HepG2 (cell line): ENCODE measurements around the gene TEK.

ENCODE experiments used
- GABPB1 ChIP-seq: IDR thresholded peaks from 2 replicates; pipeline ENCODE4 v1.6.1; 2016; ENCODE audit warnings: mild to moderate bottlenecking, missing genetic modification reagents, moderate library complexity, missing compliant biosample characterization
- SUZ12 ChIP-seq: fragments of 150-350 bp; IDR thresholded peaks from 2 replicates; pipeline ENCODE4 v1.6.1; 2014; ENCODE audit warnings: low read depth, low read length
- TCF7L2 ChIP-seq: IDR thresholded peaks from 2 replicates; pipeline ENCODE4 v1.6.1; 2011; ENCODE audit warnings: mild to moderate bottlenecking, low read depth, low read length, moderate library complexity
- ZBTB26 ChIP-seq: IDR thresholded peaks from 2 replicates; pipeline ENCODE4 v1.6.1; 2016; ENCODE audit warnings: missing compliant biosample characterization, missing genetic modification reagents, borderline replicate concordance
- ZHX2 ChIP-seq, 2 experiments: sonication (generic) in 1 of 2; formaldehyde crosslinking in 1 of 2; IDR thresholded peaks; 2 replicates each; pipeline versions ENCODE4 v1.6.1 to v1.9.0; 2014 to 2022; ENCODE audit warnings: antibody characterized with exemption in 1 of 2, borderline replicate concordance in 1 of 2, inconsistent platforms in 1 of 2, low read depth in 1 of 2, missing genetic modification reagents in 1 of 2
- ZNF17 ChIP-seq: sonication (generic); formaldehyde crosslinking; IDR thresholded peaks from 2 replicates; pipeline ENCODE4 v1.5.0; 2020; ENCODE audit warnings: mild to moderate bottlenecking, missing genetic modification reagents
- ZNF232 ChIP-seq: sonication (generic); formaldehyde crosslinking; IDR thresholded peaks from 2 replicates; pipeline ENCODE4 v1.4.0; 2020; ENCODE audit warnings: missing genetic modification reagents, borderline replicate concordance
- ZNF274 ChIP-seq: sonication (generic); formaldehyde crosslinking; IDR thresholded peaks from 2 replicates; pipeline ENCODE4 v1.5.1; 2020; ENCODE audit warnings: mild to moderate bottlenecking, missing genetic modification reagents
- ZNF33A ChIP-seq: sonication (generic); formaldehyde crosslinking; IDR thresholded peaks from 2 replicates; pipeline ENCODE4 v1.5.1; 2020; ENCODE audit warnings: missing genetic modification reagents, mild to moderate bottlenecking, moderate library complexity, borderline replicate concordance
- ZNF558 ChIP-seq: sonication (generic); formaldehyde crosslinking; IDR thresholded peaks from 2 replicates; pipeline ENCODE4 v1.9.0; 2022; ENCODE audit warnings: mild to moderate bottlenecking, missing genetic modification reagents, borderline replicate concordance
- ZSCAN20 ChIP-seq: sonication (generic); formaldehyde crosslinking; IDR thresholded peaks from 2 replicates; pipeline ENCODE4 v1.4.0; 2020; ENCODE audit warnings: missing genetic modification reagents, mild to moderate bottlenecking, borderline replicate concordance
- TF ChIP-seq, protein P1 (sequence below): sonication (generic); formaldehyde crosslinking; IDR thresholded peaks from 2 replicates; pipeline ENCODE4 v1.5.0; 2020; ENCODE audit warnings: mild to moderate bottlenecking, missing genetic modification reagents, moderate library complexity
- TF ChIP-seq, protein P2 (sequence below): sonication (generic); formaldehyde crosslinking; IDR thresholded peaks from 2 replicates; pipeline ENCODE4 v1.4.0; 2020; ENCODE audit warnings: missing genetic modification reagents
- TF ChIP-seq, protein P3 (sequence below), 2 experiments: sonication (generic) in 1 of 2; formaldehyde crosslinking in 1 of 2; IDR thresholded peaks; 2 replicates each; pipeline versions ENCODE4 v1.5.1 to v1.6.1; 2011 to 2020; ENCODE audit warnings: borderline replicate concordance in 1 of 2, low read depth in 1 of 2, low read length in 1 of 2, mild to moderate bottlenecking in 1 of 2, missing genetic modification reagents in 1 of 2, moderate library complexity in 1 of 2

DNA sequence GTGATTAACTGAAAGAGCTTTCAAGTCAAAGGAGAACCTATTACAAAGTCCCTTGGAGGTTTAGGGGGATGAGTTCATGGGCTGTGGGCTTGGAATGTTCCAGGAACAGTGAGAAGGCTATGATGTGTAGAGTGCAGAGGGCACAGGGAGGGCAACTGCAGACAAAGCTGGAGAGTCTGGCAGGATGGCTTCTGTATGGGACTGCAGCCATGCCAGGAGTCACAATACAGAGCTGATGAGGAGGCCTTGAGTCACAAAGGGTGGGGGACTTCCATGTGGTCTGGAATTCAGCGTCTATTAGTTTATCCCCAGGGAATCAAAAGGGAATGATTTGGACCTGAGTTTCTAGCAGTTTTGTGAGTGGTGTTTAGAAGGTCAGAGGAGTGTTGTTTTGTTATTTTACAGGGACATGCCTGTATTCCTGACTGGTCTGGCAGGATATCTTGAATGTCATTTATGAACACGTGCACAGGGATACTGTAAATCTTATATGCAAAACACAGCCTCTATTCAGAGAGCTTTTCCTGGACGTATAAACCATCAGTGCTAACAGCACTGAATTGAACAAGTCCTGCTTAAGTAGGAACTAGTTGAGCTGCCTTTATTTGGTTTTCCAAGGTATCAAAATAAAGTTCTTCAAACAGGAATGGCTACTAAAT, 14.3 kb upstream of the TEK start:
- TF ChIP-seq SUZ12: no peak
- no peak for TF ChIP-seq ZHX2 (IDR thresholded peaks at IDR 0.05; ENCODE audit: low read depth)
- TF ChIP-seq ZHX2 (CRISPR knock-in tag; IDR thresholded peaks at IDR 0.05; ENCODE audit: borderline replicate concordance): no peak
- TF ChIP-seq ZNF33A (CRISPR knock-in tag): no peak
- TF ChIP-seq, protein P1, sequence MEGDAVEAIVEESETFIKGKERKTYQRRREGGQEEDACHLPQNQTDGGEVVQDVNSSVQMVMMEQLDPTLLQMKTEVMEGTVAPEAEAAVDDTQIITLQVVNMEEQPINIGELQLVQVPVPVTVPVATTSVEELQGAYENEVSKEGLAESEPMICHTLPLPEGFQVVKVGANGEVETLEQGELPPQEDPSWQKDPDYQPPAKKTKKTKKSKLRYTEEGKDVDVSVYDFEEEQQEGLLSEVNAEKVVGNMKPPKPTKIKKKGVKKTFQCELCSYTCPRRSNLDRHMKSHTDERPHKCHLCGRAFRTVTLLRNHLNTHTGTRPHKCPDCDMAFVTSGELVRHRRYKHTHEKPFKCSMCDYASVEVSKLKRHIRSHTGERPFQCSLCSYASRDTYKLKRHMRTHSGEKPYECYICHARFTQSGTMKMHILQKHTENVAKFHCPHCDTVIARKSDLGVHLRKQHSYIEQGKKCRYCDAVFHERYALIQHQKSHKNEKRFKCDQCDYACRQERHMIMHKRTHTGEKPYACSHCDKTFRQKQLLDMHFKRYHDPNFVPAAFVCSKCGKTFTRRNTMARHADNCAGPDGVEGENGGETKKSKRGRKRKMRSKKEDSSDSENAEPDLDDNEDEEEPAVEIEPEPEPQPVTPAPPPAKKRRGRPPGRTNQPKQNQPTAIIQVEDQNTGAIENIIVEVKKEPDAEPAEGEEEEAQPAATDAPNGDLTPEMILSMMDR (CRISPR knock-in tag): no peak
- no peak for TF ChIP-seq ZNF558 (CRISPR knock-in tag)
- no peak for TF ChIP-seq TCF7L2
- no peak for TF ChIP-seq ZNF274 (CRISPR knock-in tag)
- no peak for TF ChIP-seq GABPB1 (CRISPR knock-in tag)
- no peak for TF ChIP-seq ZSCAN20
- TF ChIP-seq ZNF17: no peak
- TF ChIP-seq, protein P2, sequence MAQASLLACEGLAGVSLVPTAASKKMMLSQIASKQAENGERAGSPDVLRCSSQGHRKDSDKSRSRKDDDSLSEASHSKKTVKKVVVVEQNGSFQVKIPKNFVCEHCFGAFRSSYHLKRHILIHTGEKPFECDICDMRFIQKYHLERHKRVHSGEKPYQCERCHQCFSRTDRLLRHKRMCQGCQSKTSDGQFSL: no peak
- no peak for TF ChIP-seq ZBTB26 (CRISPR knock-in tag)
- TF ChIP-seq, protein P3, sequence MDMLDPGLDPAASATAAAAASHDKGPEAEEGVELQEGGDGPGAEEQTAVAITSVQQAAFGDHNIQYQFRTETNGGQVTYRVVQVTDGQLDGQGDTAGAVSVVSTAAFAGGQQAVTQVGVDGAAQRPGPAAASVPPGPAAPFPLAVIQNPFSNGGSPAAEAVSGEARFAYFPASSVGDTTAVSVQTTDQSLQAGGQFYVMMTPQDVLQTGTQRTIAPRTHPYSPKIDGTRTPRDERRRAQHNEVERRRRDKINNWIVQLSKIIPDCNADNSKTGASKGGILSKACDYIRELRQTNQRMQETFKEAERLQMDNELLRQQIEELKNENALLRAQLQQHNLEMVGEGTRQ (IDR thresholded peaks at IDR 0.05; ENCODE audit: low read depth, low read length): no peak
- TF ChIP-seq, protein P3 (CRISPR knock-in tag; IDR thresholded peaks at IDR 0.05; ENCODE audit: borderline replicate concordance): no peak
- TF ChIP-seq ZNF232: no peak
